Cardiac muscle cell (in vitro differentiated cells and primary cell): ENCODE results near the gene AHNAK. TPM values are rescaled to one million over a fixed set of nuclear protein-coding genes. Genes with fewer than 3 reads are reported as not detected.

Experiments used
- DNase-seq, 2 donors: peaks; one replicate each; pipeline versions ENCODE4 v3.0.0 to v3.0.0-alpha.2; 2010 to 2017; ENCODE audit warnings: low read depth in 1 of 2, low spot score in 1 of 2
- H3K27ac ChIP-seq: fragments of 200-600 bp; sonication (generic); 2 replicates; pipeline ENCODE4 v1.5.1; 2016
- H3K27me3 ChIP-seq: fragments of 200-600 bp; sonication (generic); 2 replicates; pipeline ENCODE4 v1.6.0; 2016; ENCODE audit warnings: control low read depth
- H3K36me3 ChIP-seq: fragments of 200-600 bp; sonication (generic); 2 replicates; pipeline ENCODE4 v1.5.1; 2016; ENCODE audit warnings: control low read depth
- H3K4me1 ChIP-seq: fragments of 200-600 bp; sonication (generic); 2 replicates; pipeline ENCODE4 v1.8.1; 2017; ENCODE audit warnings: low read depth, mild to moderate bottlenecking, mixed run types
- H3K4me3 ChIP-seq: fragments of 200-600 bp; sonication (generic); 2 replicates; pipeline ENCODE4 v1.5.1; 2016; ENCODE audit warnings: mild to moderate bottlenecking
- H3K9me3 ChIP-seq: fragments of 200-600 bp; sonication (generic); 2 replicates; pipeline ENCODE4 v1.5.1; 2017; ENCODE audit warnings: low read depth, mild to moderate bottlenecking, control low read depth
- polyA plus RNA-seq: library from polyadenylated mRNA; unstranded; fragments of >200 nt; fragmentation: Nextera tagmentation; extraction: Ambion mirVana; gene quantifications from 2 replicates; pipeline ENCODE4 v1.2.1, GENCODE V29; 2016
- total RNA-seq: library from RNA; depleted of rRNA; stranded (reverse); fragments of >200 nt; gene quantifications from 2 replicates; pipeline ENCODE4 v1.2.3, GENCODE V29; 2016
- TF ChIP-seq, protein P1 (sequence below): IDR thresholded peaks from 2 replicates; pipeline ENCODE4 v1.5.1; 2012; ENCODE audit warnings: low read depth, mild to moderate bottlenecking, low read length

AHNAK gene
- total and polyA plus RNA-seq, 2 experiments from 2014 or later, result 13.4 to 77.1 TPM

DNA sequence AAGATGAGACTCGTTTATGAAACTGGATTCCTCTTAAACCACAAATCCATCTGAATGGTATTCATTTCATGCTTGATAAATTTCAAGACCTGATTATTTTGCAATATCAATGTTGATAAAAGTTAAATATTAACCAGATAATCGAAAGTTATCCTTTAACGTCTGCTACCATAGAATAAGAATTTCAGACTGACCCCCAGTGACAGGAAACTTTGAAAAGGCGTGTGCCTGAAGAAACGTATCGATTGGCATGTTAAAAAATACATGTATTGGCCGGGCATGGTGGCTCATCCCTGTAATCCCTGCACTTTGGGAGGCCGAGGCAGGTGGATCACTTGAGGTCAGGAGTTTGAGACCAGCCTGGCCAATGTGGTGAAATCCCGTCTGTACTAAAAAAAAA, 113.9 kb downstream of the AHNAK start:
- Histone ChIP-seq H3K9me3 (no peaks in the 10 kb centered on the region), H3K36me3 (no peaks in the 10 kb centered on the region), H3K27ac (no peak overlapping the region), H3K27me3 (no peaks in the 10 kb centered on the region), H3K4me3 (no peak overlapping the region), H3K4me1 (no peaks in the 10 kb centered on the region)
- TF ChIP-seq, protein P1, sequence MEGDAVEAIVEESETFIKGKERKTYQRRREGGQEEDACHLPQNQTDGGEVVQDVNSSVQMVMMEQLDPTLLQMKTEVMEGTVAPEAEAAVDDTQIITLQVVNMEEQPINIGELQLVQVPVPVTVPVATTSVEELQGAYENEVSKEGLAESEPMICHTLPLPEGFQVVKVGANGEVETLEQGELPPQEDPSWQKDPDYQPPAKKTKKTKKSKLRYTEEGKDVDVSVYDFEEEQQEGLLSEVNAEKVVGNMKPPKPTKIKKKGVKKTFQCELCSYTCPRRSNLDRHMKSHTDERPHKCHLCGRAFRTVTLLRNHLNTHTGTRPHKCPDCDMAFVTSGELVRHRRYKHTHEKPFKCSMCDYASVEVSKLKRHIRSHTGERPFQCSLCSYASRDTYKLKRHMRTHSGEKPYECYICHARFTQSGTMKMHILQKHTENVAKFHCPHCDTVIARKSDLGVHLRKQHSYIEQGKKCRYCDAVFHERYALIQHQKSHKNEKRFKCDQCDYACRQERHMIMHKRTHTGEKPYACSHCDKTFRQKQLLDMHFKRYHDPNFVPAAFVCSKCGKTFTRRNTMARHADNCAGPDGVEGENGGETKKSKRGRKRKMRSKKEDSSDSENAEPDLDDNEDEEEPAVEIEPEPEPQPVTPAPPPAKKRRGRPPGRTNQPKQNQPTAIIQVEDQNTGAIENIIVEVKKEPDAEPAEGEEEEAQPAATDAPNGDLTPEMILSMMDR, result no peak
- no peak for DNase-seq

DNA sequence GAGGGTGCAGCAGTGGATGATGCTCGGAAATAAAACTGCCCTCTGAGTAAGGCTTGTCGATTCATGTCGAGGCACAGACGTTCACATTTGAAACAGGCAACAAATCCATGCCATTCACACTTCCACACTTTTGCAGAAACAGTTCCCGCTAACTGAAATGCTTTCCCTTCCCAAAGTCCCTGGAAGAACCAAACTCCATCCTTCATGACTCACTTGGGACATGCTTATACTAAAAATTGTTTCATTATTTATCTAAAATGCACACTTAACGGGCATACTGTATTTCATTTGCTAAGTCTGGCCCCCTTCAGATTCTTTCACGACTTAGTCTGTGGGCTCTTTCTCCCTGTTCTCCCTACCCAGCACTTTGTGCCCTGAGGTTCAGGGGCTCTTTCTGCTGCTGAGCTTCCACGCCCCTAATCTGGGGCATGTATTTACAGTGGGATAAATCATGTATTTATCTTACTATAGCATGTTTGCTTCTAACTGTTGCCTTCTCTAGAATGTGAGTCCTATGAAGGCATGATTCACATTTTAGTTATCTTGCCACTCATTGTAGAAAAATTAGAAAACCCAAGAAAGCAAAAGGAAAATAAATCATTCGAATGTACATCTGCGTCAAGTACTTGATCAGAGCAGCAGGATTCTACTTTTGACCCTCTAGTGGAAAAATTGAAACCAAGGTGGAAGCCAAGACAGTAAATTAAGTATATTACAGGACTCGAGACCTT, 115.3 kb downstream of the AHNAK start:
- Histone ChIP-seq H3K36me3 (no peaks in the 10 kb centered on the region), H3K27me3 (no peaks in the 10 kb centered on the region), H3K4me1 (peaks cover 5% of the 10 kb centered on the region), H3K9me3 (no peaks in the 10 kb centered on the region), H3K4me3 (no peak overlapping the region), H3K27ac (no peak overlapping the region)
- TF ChIP-seq, protein P1, result no peak
- peak in 1 of 2 donors; percentile 41 for DNase-seq

DNA sequence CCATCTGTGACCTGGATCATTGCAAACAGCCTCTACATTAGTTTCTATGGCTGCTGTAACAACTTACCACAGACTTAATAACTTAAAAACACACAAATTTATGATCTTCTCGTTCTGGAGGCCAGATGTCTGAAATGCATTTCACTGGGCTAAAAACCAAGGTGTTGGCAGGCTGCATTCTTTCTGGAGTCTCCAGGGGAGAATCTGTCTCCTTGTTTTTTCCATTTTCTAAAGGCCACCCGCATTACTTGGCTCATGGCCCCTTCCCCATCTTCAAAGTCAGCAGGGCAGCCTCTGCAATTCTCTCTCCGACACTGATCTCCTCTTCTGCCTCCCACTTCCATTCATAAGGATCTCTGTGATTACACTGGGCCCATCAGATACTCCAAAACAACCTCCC, 116.2 kb downstream of the AHNAK start:
- Histone ChIP-seq H3K4me1 (peaks cover 5% of the 10 kb centered on the region), H3K27ac (no peak overlapping the region)
- no peak for DNase-seq

DNA sequence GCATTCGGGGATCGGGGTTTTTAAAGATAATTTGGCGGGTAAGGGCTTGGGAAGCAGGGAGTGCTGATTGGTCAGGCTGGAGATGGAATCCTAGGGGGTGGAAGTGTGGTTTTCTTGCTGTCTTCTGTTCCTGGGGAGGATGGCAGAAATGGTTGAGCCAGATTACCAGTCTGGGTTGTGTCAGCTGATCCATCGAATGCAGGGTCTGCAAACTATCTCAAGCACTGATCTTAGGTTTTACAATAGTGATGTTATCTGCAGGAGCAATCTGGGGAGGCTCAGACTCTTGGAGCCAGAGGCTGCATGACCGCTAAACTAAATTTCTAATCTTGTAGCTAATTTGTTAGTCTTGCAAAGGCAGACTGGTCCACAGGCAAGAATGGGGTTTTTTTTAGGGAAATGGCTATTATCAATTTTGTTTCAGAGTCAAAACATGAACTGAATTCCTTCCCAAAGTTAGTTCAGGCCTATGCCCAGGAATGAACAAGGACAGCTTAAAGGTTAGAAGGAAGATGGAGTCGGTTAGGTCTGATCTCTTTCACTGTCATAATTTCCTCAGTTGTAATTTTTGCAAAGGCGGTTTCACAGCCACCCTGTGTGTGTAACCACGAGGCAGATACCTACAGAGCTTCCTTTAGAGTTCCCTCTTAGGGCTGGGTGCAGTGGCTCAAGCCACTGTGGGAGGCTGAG, 117.6 kb downstream of the AHNAK start:
- TF ChIP-seq, protein P1, result no peak

More for the DNA sequence above, 116.2 kb downstream of the AHNAK start:
- Histone ChIP-seq H3K27me3 (no peaks in the 10 kb centered on the region), H3K36me3 (no peaks in the 10 kb centered on the region), H3K4me3 (no peak overlapping the region), H3K9me3 (no peaks in the 10 kb centered on the region)
- TF ChIP-seq, protein P1, result no peak

DNA sequence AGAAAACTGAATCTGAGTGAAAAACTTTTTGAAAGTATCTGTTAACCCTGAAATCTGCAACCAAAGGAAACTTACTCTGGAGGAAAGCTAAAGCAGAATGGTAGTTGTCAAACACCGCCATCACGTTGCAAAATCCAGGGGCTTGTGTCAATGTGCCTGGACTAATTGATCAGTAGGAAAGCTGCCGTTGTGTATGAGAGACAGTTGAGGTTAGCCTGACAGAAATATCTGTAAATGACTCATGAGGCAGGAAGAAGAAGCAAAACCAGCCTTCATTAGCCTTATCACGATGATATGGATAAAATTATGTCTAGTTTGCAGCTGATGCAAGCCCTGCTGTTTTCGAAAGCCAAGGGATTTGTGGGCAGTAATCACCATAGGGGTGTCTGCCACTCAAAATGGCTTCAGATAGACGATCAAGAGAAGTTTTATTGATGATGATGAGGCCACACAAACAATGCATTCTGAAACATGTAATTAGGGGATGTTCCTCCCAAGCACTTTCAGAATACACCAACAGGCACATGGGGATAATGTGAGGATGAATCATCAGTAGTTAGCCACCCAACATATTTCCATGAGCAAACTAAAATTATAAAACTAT, 118.9 kb downstream of the AHNAK start:
- H3K9me3 ChIP-seq, result no peaks in the 10 kb centered on the region
- no peak overlapping the region for H3K27ac ChIP-seq
- H3K4me3 ChIP-seq, result no peak overlapping the region
- TF ChIP-seq, protein P1, result no peak
- DNase-seq, result peak in 1 of 2 donors; percentile 53
- H3K27me3 ChIP-seq, result no peaks in the 10 kb centered on the region
- H3K4me1 ChIP-seq, result peaks cover 5% of the 10 kb centered on the region
- H3K36me3 ChIP-seq, result no peaks in the 10 kb centered on the region

More for the DNA sequence above, 117.6 kb downstream of the AHNAK start:
- H3K36me3 ChIP-seq, result no peaks in the 10 kb centered on the region
- no peak for DNase-seq
- peaks cover 5% of the 10 kb centered on the region for H3K4me1 ChIP-seq
- H3K4me3 ChIP-seq, result no peak overlapping the region
- no peak overlapping the region for H3K27ac ChIP-seq
- no peaks in the 10 kb centered on the region for H3K9me3 ChIP-seq
- no peaks in the 10 kb centered on the region for H3K27me3 ChIP-seq
